Measurements from ENCODE around the gene TAPT1.
A peak's percentile ranks its signal among the peaks of the same experiment; 100 is the strongest.

Gene TAPT1

GRCh38 chr4:16136827-16137226, 89.4 kb downstream of the TAPT1 start:
- DNase-seq (ENCODE audit: low read depth in 2 of 3, low spot score in 2 of 3) = no peak

GRCh38 chr4:16136311-16136710, 90.0 kb downstream of the TAPT1 start:
- DNase-seq (ENCODE audit: low read depth in 2 of 3, low spot score in 2 of 3) = no peak

GRCh38 chr4:16133406-16133805, 92.9 kb downstream of the TAPT1 start:
- no peak for DNase-seq (ENCODE audit: low read depth in 2 of 3, low spot score in 2 of 3)

- DNase-seq (ENCODE audit: low read depth in 2 of 3, low spot score in 2 of 3) = no peak
Measured at GRCh38 chr4:16131293-16131692, 95.0 kb downstream of the TAPT1 start.

- DNase-seq (ENCODE audit: low read depth in 2 of 3, low spot score in 2 of 3) = no peak
Measured at GRCh38 chr4:16129336-16129735, 96.9 kb downstream of the TAPT1 start.

GRCh38 chr4:16126714-16127113, 99.6 kb downstream of the TAPT1 start:
- DNase-seq (ENCODE audit: low read depth in 2 of 3, low spot score in 2 of 3) = no peak

- DNase-seq (ENCODE audit: low read depth in 2 of 3, low spot score in 2 of 3) = no peak
Measured at GRCh38 chr4:16125571-16126445, 100.5 kb downstream of the TAPT1 start.

GRCh38 chr4:16124232-16124631, 102.0 kb downstream of the TAPT1 start:
- DNase-seq (ENCODE audit: low read depth in 2 of 3, low spot score in 2 of 3) = no peak

- no peak for DNase-seq (ENCODE audit: low read depth in 2 of 3, low spot score in 2 of 3)
Measured at GRCh38 chr4:16123356-16124084, 102.8 kb downstream of the TAPT1 start.

GRCh38 chr4:16122784-16123183, 103.5 kb downstream of the TAPT1 start:
- peak in 1 of 3 experiments; percentile 23 for DNase-seq (ENCODE audit: low read depth in 2 of 3, low spot score in 2 of 3)

GRCh38 chr4:16122308-16122711, 104.0 kb downstream of the TAPT1 start:
- DNase-seq (ENCODE audit: low read depth in 2 of 3, low spot score in 2 of 3) = no peak

- no peak for DNase-seq (ENCODE audit: low read depth in 2 of 3, low spot score in 2 of 3)
Measured at GRCh38 chr4:16120720-16121119, 105.6 kb downstream of the TAPT1 start.

GRCh38 chr4:16119981-16120380, 106.3 kb downstream of the TAPT1 start:
- no peak for DNase-seq (ENCODE audit: low read depth in 2 of 3, low spot score in 2 of 3)

- DNase-seq (ENCODE audit: low read depth in 2 of 3, low spot score in 2 of 3) = no peak
Measured at GRCh38 chr4:16118090-16118489, 108.2 kb downstream of the TAPT1 start.

GRCh38 chr4:16117164-16117563, 109.1 kb downstream of the TAPT1 start:
- no peak for DNase-seq (ENCODE audit: low read depth in 2 of 3, low spot score in 2 of 3)

- no peak for DNase-seq (ENCODE audit: low read depth in 2 of 3, low spot score in 2 of 3)
Measured at GRCh38 chr4:16116493-16116990, 109.7 kb downstream of the TAPT1 start.

- DNase-seq (ENCODE audit: low read depth in 2 of 3, low spot score in 2 of 3) = no peak
Measured at GRCh38 chr4:16116019-16116418, 110.3 kb downstream of the TAPT1 start.

GRCh38 chr4:16114546-16114945, 111.7 kb downstream of the TAPT1 start:
- no peak for DNase-seq (ENCODE audit: low read depth in 2 of 3, low spot score in 2 of 3)

- no peak for DNase-seq (ENCODE audit: low read depth in 2 of 3, low spot score in 2 of 3)
Measured at GRCh38 chr4:16113741-16114140, 112.5 kb downstream of the TAPT1 start.

GRCh38 chr4:16111533-16111932, 114.7 kb downstream of the TAPT1 start:
- no peak for DNase-seq (ENCODE audit: low read depth in 2 of 3, low spot score in 2 of 3)

- DNase-seq (ENCODE audit: low read depth in 2 of 3, low spot score in 2 of 3) = no peak
Measured at GRCh38 chr4:16110661-16111290, 115.5 kb downstream of the TAPT1 start.

Data from activated CD8-positive, alpha-beta memory T cell treated with anti-CD3 and anti-CD28 coated beads for 48 hours (primary cell).